K562 (cell line): ENCODE data around the gene DYNC1H1. TPM values are rescaled to one million over a fixed set of nuclear protein-coding genes. Genes with fewer than 3 reads are reported as not detected.
A peak's percentile ranks its signal among the peaks of the same experiment; 100 is the strongest.

ENCODE experiments used
- ATAC-seq: fragments of 200-7000 bp; cut with Tn5 transposase; 3 replicates; pipeline ENCODE4 v1.9.1; 2020; ENCODE audit warnings: moderate library complexity
- BruUV-seq: library from RNA; stranded (reverse); fragments of 400-500 nt; replicated peaks from 2 replicates; lab custom pipeline; 2021; lab: Mats Ljungman, UMichigan
- CTCF ChIA-PET: fragments of 300-600 bp; formaldehyde crosslinking; extraction: SDS; loops from one replicate; lab custom pipeline; 2021; ENCODE audit warnings: low intra/inter-chr PET ratio; lab: Yijun Ruan, JAX
- POLR2A ChIA-PET: fragments of 300-600, 350-650 bp; sonication (Branson Sonifier 250); formaldehyde crosslinking; extraction: SDS; loops from one replicate; lab custom pipeline; 2021; ENCODE audit warnings: antibody characterized with exemption, inconsistent platforms; lab: Yijun Ruan, JAX
- DNase-seq, 4 experiments: peaks; one replicate each; pipeline versions ENCODE4 v3.0.0 to v3.0.0-alpha.2; 2011 to 2018; ENCODE audit warnings: low spot score in 3 of 4, mixed read lengths in 3 of 4; ENCODE audit errors: extremely low read depth in 1 of 4
- FAIRE-seq: peaks from 2 replicates; lab custom pipeline; 2011; peaks lifted over from hg19 to GRCh38; lab: Jason Lieb, UNC
- H2AFZ ChIP-seq: 2 replicates; pipeline ENCODE4 v1.6.0; 2011; ENCODE audit warnings: low read depth, low read length, control low read depth, inconsistent platforms
- H3K27ac ChIP-seq: fragments of 200-600 bp; 3 replicates; pipeline ENCODE4 v1.8.0; 2011; ENCODE audit warnings: low read depth, mild to moderate bottlenecking, control low read depth, inconsistent platforms, low read length, moderate library complexity, mixed read lengths; ENCODE audit errors: extremely low read depth
- H3K27me3 ChIP-seq, 2 experiments: fragments of 300-600 bp in 1 of 2; 2 replicates in 1 of 2; 3 replicates in 1 of 2; pipeline versions ENCODE4 v1.6.0 to v1.8.0; 2011; ENCODE audit warnings: inconsistent platforms in 2 of 2, low read length in 2 of 2, mild to moderate bottlenecking in 1 of 2, mixed read lengths in 1 of 2, moderate library complexity in 1 of 2; ENCODE audit not compliant: control insufficient read depth in 2 of 2, insufficient read depth in 2 of 2
- H3K36me3 ChIP-seq: fragments of 300-600 bp; 3 replicates; pipeline ENCODE4 v1.8.0; 2011; ENCODE audit warnings: mild to moderate bottlenecking, low read length, inconsistent platforms; ENCODE audit not compliant: control insufficient read depth, insufficient read depth
- H3K4me1 ChIP-seq, 2 experiments: fragments of 200-600 bp in 1 of 2; replicated peaks in 1 of 2; 2 replicates in 1 of 2; 3 replicates in 1 of 2; pipeline versions ENCODE4 v1.5.1 to v1.8.0; 2011; ENCODE audit warnings: inconsistent platforms in 2 of 2, low read length in 2 of 2, mild to moderate bottlenecking in 1 of 2, mixed read lengths in 1 of 2, moderate library complexity in 1 of 2; ENCODE audit not compliant: control insufficient read depth in 2 of 2, insufficient read depth in 2 of 2
- H3K4me2 ChIP-seq: 2 replicates; pipeline ENCODE4 v1.6.1; 2011; ENCODE audit warnings: low read length, control low read depth, inconsistent platforms, mixed read lengths; ENCODE audit not compliant: insufficient read depth
- H3K4me3 ChIP-seq: fragments of 200-600 bp; sonication (generic), shearing (Covaris generic); 2 replicates; pipeline ENCODE4 v1.5.1; 2016; ENCODE audit warnings: control low read depth, inconsistent platforms
- H3K79me2 ChIP-seq: fragments of 200-600 bp; 3 replicates; pipeline ENCODE4 v1.8.0; 2011; ENCODE audit warnings: low read length, inconsistent platforms; ENCODE audit not compliant: control insufficient read depth, insufficient read depth
- H3K9ac ChIP-seq, 2 experiments: 2 replicates each; pipeline versions ENCODE4 v1.6.0 to v1.6.1; 2011; ENCODE audit warnings: low read depth in 2 of 2, low read length in 2 of 2, control low read depth in 1 of 2, inconsistent platforms in 1 of 2, mild to moderate bottlenecking in 1 of 2, mixed read lengths in 1 of 2; ENCODE audit not compliant: insufficient read depth in 1 of 2
- H3K9me1 ChIP-seq: one replicate; pipeline ENCODE4 v1.6.0; 2011; ENCODE audit warnings: inconsistent platforms, mild to moderate bottlenecking, low read length, moderate library complexity; ENCODE audit not compliant: control insufficient read depth, insufficient read depth
- H3K9me3 ChIP-seq: replicated peaks from 2 replicates; pipeline ENCODE4 v1.5.1; 2011; ENCODE audit warnings: low read depth, low read length, inconsistent platforms; ENCODE audit not compliant: control insufficient read depth, insufficient read depth
- H4K20me1 ChIP-seq: replicated peaks from 2 replicates; pipeline ENCODE4 v1.6.1; 2011; ENCODE audit warnings: low read length, inconsistent platforms, mixed read lengths; ENCODE audit not compliant: control insufficient read depth, insufficient read depth
- CBX3 ChIP-seq, 2 experiments: IDR thresholded peaks; 1 replicate in 1 of 2; 2 replicates in 1 of 2; pipeline ENCODE4 v1.6.1; 2012; ENCODE audit warnings: inconsistent platforms in 2 of 2, low read length in 2 of 2, borderline replicate concordance in 1 of 2, control low read depth in 1 of 2
- NONO ChIP-seq, 2 experiments: fragments of 200-400 bp in 1 of 2; fragments of 450-650 bp in 1 of 2; formaldehyde crosslinking in 1 of 2; IDR thresholded peaks; 2 replicates each; pipeline ENCODE4 v1.6.1; 2017; ENCODE audit warnings: low read depth in 2 of 2, mild to moderate bottlenecking in 2 of 2, moderate library complexity in 2 of 2, low read length in 1 of 2
- RFX5 ChIP-seq: IDR thresholded peaks from 2 replicates; pipeline ENCODE4 v1.6.1; 2011; ENCODE audit warnings: low read depth, mild to moderate bottlenecking, improper control_type of control experiment, low read length
- SMAD4 ChIP-seq: fragments of 250-450 bp; sonication (Bioruptor Pico); conservative IDR thresholded peaks from 2 replicates; pipeline ENCODE4 v1.8.0; 2021; ENCODE audit warnings: inconsistent platforms, mild to moderate bottlenecking, moderate library complexity
- ZNF274 ChIP-seq: IDR thresholded peaks from 2 replicates; pipeline ENCODE4 v1.6.1; 2011; ENCODE audit warnings: low read depth, mild to moderate bottlenecking, low read length, moderate library complexity, borderline replicate concordance
- ZNF695 ChIP-seq: fragments of 450-650 bp; formaldehyde crosslinking; IDR thresholded peaks from 2 replicates; pipeline ENCODE4 v1.4.0; 2020; ENCODE audit warnings: mild to moderate bottlenecking, moderate library complexity
- WGBS: fragments of 100-300 bp; shearing (Covaris generic); methylation state at CpG from one replicate; pipeline ENCODE4 v1.1.6; 2016; ENCODE audit warnings: low coverage, mixed read lengths; ENCODE audit not compliant: insufficient coverage; ENCODE audit errors: missing lambda C conversion rate; 5-methylcytosine and 5-hydroxymethylcytosine counted together
- in situ Hi-C: fragments of 300-500 bp; cut with MboI; formaldehyde crosslinking; loops from 4 replicates; pipeline ENCODE4 v1.15.0; 2018; ENCODE audit warnings: inconsistent platforms, mixed read lengths
- intact Hi-C: fragments of 100-400 bp; cut with micrococcal nuclease; formaldehyde crosslinking; loops from 2 replicates; pipeline ENCODE4 v1.14.2; 2022
- polyA plus RNA-seq, 8 experiments: library from polyadenylated mRNA; depleted of rRNA in 4 of 8; stranded (reverse) in 5 of 8; unstranded in 3 of 8; fragments of >200 nt; fragmentation: Nextera tagmentation in 2 of 8; fragmentation: Illumina TruSeq in 1 of 8; extraction: Ambion mirVana in 2 of 8; extraction: Trizol in 1 of 8; gene quantifications; 2 replicates each; pipeline versions ENCODE4 v1.2.1 to v1.2.3, GENCODE V29; 2011 to 2014; ENCODE audit warnings: inconsistent platforms in 1 of 8, missing spikeins in 1 of 8
- total RNA-seq, 7 experiments: library from RNA; depleted of rRNA in 6 of 7; stranded (reverse); fragments of >200 nt in 6 of 7; fragmentation: Illumina TruSeq in 2 of 7; extraction: Trizol in 2 of 7; gene quantifications; 2 replicates each; pipeline versions ENCODE4 v1.2.1 to v1.2.3, GENCODE V29; 2011 to 2021; ENCODE audit warnings: low replicate concordance in 1 of 7

Gene DYNC1H1
- total and polyA plus RNA-seq, 9 of the 15 experiments (the other 6 are each of a cell fraction or from before 2014, with no cell fraction given), result 31.9 to 335 (median 115) TPM

GRCh38 chr14:101918065-101918989, 46.0 kb upstream of the DYNC1H1 start:
- ChIA-PET CTCF (no interaction called here), POLR2A (interaction anchor here (1.8 kb wide), 1 partner anchor 8 kb away, joined by 10 read pairs; no protein-coding TSS in a partner anchor)
- no peak overlapping the region for H3K27ac ChIP-seq
- peaks cover 57% of the 10 kb centered on the region for H3K36me3 ChIP-seq
- intact Hi-C loops (no loop called here), in situ Hi-C loops (no loop called here)
- no peaks in the 10 kb centered on the region for H3K27me3 ChIP-seq
- 90% methylated on average over 11 of the region's 22 CpGs for WGBS
- H4K20me1 ChIP-seq, result no peaks in the 10 kb centered on the region
- ATAC-seq, result no peak
- no peak for FAIRE-seq
- H3K4me3 ChIP-seq, result no peak overlapping the region
- H3K4me2 ChIP-seq, result no peak overlapping the region
- BruUV-seq, result no TSS peak
- no peaks in the 10 kb centered on the region for H3K9me1 ChIP-seq
- peaks cover 0 to 9% of the 10 kb centered on the region in 2 experiments; a peak in 2 of 5 replicates for H3K4me1 ChIP-seq
- no peaks in the 10 kb centered on the region for H3K9me3 ChIP-seq
- H3K79me2 ChIP-seq, result no peaks in the 10 kb centered on the region
- H3K9ac ChIP-seq, result no peak overlapping the region
- no peak for TF ChIP-seq SMAD4 (CRISPR knock-in tag)
- TF ChIP-seq NONO (IDR thresholded peaks at IDR 0.05; ENCODE audit: low read depth in 2 of 2, low read length in 1 of 2), result no peak
- TF ChIP-seq ZNF695 (CRISPR knock-in tag), result no peak
- no peak for TF ChIP-seq CBX3 (IDR thresholded peaks at IDR 0.05; ENCODE audit: borderline replicate concordance in 1 of 2, low read length in 2 of 2)
- no peak for TF ChIP-seq RFX5
- TF ChIP-seq ZNF274, result no peak
- H2AFZ ChIP-seq, result no peak overlapping the region
- peak in 3 of 4 experiments; percentile 17 to 30 (median 23) for DNase-seq
